ENCODE measurements around the gene XCL2.

- TF ChIP-seq CTCF (conservative IDR thresholded peaks at IDR 0.05; ENCODE audit: low read length) = no peak
- no peak for TF ChIP-seq EZH2phosphoT487 (IDR thresholded peaks at IDR 0.05; ENCODE audit: borderline replicate concordance, low read depth, low read length)
Measured at GRCh38 chr1:168507828-168508227, 36.0 kb downstream of the XCL2 start.

Data from OCI-LY7 (cell line).